ENCODE results near the gene NFKB1.
A peak's percentile ranks its signal among the peaks of the same experiment; 100 is the strongest.

Gene NFKB1

DNA sequence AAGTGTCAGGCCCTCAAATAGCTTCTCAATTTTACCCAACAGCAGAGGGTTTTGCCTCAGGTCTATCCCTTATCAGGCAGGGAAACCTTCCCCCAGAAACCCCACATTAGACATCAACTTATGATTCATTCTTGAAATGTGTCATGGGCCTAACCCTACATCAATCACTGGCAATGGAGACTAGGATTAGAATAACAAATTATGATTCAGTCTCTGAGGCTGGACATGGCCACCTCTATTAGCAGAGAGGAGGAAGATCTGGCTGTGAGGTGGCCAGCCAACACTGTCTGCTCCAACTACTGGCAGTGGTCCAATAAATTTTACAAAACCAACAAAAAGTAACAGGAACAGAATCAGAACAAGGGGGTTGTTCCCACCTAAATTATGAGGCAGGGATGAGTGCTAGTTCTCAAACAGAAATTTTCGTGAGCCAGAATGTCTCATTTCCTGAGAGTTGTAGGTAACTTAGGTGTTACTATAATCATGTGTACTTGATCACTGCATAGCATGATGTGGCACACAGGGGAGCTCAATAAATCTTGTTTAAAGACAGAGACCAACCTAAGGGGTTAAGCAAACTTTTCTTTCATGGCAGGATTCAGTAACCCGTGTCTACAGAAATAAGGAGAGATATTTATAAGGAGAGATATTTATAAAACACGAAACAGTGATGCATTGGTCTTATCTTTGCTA lies 126.8 kb downstream of the NFKB1 start:
- TF ChIP-seq, protein P1, sequence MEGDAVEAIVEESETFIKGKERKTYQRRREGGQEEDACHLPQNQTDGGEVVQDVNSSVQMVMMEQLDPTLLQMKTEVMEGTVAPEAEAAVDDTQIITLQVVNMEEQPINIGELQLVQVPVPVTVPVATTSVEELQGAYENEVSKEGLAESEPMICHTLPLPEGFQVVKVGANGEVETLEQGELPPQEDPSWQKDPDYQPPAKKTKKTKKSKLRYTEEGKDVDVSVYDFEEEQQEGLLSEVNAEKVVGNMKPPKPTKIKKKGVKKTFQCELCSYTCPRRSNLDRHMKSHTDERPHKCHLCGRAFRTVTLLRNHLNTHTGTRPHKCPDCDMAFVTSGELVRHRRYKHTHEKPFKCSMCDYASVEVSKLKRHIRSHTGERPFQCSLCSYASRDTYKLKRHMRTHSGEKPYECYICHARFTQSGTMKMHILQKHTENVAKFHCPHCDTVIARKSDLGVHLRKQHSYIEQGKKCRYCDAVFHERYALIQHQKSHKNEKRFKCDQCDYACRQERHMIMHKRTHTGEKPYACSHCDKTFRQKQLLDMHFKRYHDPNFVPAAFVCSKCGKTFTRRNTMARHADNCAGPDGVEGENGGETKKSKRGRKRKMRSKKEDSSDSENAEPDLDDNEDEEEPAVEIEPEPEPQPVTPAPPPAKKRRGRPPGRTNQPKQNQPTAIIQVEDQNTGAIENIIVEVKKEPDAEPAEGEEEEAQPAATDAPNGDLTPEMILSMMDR (IDR thresholded peaks at IDR 0.05; ENCODE audit: low read length, missing control alignments), result no peak
- no peak overlapping the region for H3K4me3 ChIP-seq (replicated peaks; ENCODE audit: low read depth, low read length)
- DNase-seq (ENCODE audit: low read depth), result peak; percentile 34

DNA sequence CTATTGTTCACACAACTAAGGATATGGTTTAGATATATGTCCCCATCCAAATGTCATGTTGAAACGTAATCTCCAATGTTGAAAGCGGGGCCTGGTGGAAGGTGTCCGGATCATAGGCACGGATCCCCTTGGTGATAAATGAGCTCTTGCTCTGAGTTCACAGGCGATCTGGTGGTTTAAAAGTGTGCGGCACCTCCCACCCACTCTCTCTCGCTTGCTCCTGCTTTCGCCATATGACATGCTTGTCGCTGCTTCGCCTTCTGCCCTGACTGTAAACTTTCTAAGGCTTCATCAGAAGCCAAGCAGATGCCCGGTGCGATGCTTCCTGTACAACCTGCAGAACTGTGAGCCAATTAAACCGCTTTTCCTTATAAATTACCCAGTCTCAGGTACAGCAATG lies 128.5 kb downstream of the NFKB1 start:
- TF ChIP-seq, protein P1 (IDR thresholded peaks at IDR 0.05; ENCODE audit: low read length, missing control alignments), result no peak
- no peak overlapping the region for H3K4me3 ChIP-seq (replicated peaks; ENCODE audit: low read depth, low read length)
- no peak for DNase-seq (ENCODE audit: low read depth)

DNA sequence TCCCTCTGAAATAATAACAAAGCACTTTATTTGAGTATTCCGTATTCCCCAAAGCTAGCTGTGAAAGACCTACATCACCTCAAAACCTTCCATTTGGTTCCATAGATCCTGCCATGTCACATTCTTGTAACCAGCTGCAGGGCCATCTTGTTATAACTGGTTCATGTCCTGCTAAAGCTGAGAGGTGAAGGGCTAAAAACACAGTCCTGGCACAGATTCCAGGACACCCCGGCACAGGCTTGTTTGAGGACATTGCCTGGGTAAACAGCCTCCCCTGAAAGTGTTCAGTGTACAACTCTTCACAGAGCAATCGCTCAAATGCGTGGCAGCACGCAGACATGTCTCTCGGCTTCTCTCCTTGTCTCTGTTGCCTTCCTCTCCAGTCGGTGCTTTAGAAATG lies 130.5 kb downstream of the NFKB1 start:
- DNase-seq (ENCODE audit: low read depth), result no peak

DNA sequence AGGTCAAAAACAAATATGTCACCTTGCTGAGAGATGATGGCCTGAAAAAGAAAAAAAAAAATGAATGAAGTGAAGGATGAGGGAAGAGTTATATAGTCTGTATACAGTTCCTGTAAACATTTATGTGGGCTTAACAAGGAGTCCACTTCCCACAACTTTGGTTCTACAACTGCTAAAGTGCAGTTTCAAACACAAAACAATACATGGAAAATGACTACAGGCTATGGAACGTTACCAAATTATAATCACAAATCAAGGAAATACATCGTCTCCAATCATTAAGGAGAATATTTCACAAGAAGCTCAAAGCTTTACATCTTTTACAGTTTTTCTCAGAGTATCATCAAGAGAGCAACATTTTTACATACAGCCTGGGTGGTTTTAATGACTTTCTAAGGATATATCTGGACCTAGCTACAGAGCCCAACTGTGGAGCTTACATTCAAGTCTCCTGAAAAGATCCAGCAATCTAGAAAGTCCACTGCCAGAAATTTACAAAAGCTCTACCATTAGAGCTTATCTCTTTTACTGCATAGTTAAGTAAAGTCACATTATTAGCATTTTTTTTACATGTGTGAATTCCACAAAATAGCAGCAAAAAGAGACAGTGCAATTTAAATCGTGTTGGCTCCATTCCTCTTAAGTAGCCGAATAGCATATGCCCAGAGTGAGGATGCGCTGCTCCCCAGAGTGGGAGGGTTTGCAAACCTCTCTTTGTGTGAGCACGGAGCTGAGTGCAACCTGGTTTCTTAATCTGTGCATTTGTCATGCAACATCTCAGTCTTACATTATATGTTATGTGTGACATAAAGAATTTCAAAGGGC lies 131.3 kb downstream of the NFKB1 start:
- no peak overlapping the region for H3K4me3 ChIP-seq (replicated peaks; ENCODE audit: low read depth, low read length)
- peak; percentile 45 for DNase-seq (ENCODE audit: low read depth)
- TF ChIP-seq, protein P1 (IDR thresholded peaks at IDR 0.05; ENCODE audit: low read length, missing control alignments), result no peak

More for the DNA sequence above, 130.5 kb downstream of the NFKB1 start:
- no peak overlapping the region for H3K4me3 ChIP-seq (replicated peaks; ENCODE audit: low read depth, low read length)
- TF ChIP-seq, protein P1 (IDR thresholded peaks at IDR 0.05; ENCODE audit: low read length, missing control alignments), result no peak

DNA sequence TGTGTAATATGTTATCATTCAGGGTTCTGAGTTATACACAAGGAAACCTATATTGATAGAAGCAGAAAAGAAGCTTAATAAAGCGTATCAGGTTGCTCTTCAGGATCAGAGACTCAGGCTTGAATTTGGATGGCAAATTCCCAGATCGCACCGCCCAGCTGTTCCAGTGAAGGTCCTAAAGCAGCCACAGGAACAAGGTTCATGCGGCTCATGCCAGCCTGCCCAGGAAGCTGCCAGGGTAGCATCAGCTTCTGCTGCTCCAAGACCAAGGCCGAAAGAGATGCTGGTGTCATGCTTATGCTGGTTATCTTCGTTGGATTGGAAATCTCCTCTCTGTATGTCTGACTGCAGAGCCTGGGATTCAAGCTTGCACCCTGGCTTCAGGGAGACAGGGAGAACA lies 131.9 kb downstream of the NFKB1 start:
- no peak overlapping the region for H3K4me3 ChIP-seq (replicated peaks; ENCODE audit: low read depth, low read length)
- TF ChIP-seq, protein P1 (IDR thresholded peaks at IDR 0.05; ENCODE audit: low read length, missing control alignments), result no peak
- no peak for DNase-seq (ENCODE audit: low read depth)

DNA sequence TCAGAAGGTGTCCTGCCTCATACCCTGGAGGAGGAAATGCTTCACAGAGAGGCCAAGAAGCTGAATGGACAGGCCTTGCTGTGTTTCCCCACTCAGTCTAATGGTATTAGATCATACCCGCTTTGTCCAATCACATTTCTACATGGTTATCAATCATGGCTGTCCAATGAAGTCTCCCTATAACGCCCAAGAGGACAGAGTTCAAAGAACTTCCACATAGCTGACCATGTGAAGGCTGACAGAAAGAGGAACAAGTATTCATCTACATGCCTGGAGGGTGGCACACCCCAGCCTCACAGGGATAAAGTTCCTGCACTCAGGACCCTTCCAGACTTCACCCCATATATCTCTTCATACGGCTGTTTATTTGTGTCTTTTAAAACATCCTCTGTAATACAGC lies 136.2 kb downstream of the NFKB1 start:
- no peak for DNase-seq (ENCODE audit: low read depth)
- TF ChIP-seq, protein P1 (IDR thresholded peaks at IDR 0.05; ENCODE audit: low read length, missing control alignments), result no peak
- no peak overlapping the region for H3K4me3 ChIP-seq (replicated peaks; ENCODE audit: low read depth, low read length)

Data from fibroblast of pulmonary artery (primary cell).